Measurements from ENCODE around the gene SNX17.
"Not testable (repeated sequence)": the region's sequence is repeated elsewhere in the genome, so short reads cannot be mapped to it uniquely, and the experiment has no call there.

Gene SNX17

GRCh38 chr2:27416151-27416550 lies 45.7 kb downstream of the SNX17 start:
- Histone ChIP-seq H3K4me1 (ENCODE audit: control insufficient read depth, low read depth, low read length) (no peaks in the 10 kb centered on the region), H2AK5ac (ENCODE audit: low read length) (no peak overlapping the region), H3K79me2 (ENCODE audit: control insufficient read depth, insufficient read depth, low read length) (no peaks in the 10 kb centered on the region), H4K5ac (ENCODE audit: low read length) (no peak overlapping the region), H3K27ac (ENCODE audit: low read depth, low read length) (no peak overlapping the region), H3K9ac (ENCODE audit: low read length) (no peak overlapping the region), H4K8ac (ENCODE audit: low read depth, low read length) (no peak overlapping the region), H3K36me3 (ENCODE audit: control insufficient read depth, insufficient read depth, low read length) (no peaks in the 10 kb centered on the region), H3K23ac (ENCODE audit: low read length) (no peak overlapping the region), H3K4ac (ENCODE audit: low read depth, low read length) (no peak overlapping the region), H2BK5ac (ENCODE audit: low read length) (no peak overlapping the region), H2BK15ac (replicated peaks; ENCODE audit: low read depth) (no peak overlapping the region), H3K4me2 (ENCODE audit: low read length) (no peak overlapping the region), H3K18ac (ENCODE audit: low read length) (no peak overlapping the region), H2BK120ac (ENCODE audit: low read depth, low read length) (no peak overlapping the region), H3K79me1 (ENCODE audit: low read length) (no peaks in the 10 kb centered on the region), H3K56ac (ENCODE audit: low read length) (no peak overlapping the region), H3K27me3 (ENCODE audit: insufficient read depth, low read length, poor library complexity) (no peaks in the 10 kb centered on the region), H3K4me3 (ENCODE audit: low read length) (no peak overlapping the region)
- no peak for DNase-seq
- no CpG with 5 or more reads among the region's 6 CpGs for WGBS (ENCODE audit: extremely low coverage, insufficient coverage, low lambda C conversion rate)

- no peak overlapping the region for H3K4ac ChIP-seq (ENCODE audit: low read depth, low read length)
- no peaks in the 10 kb centered on the region for H3K27me3 ChIP-seq (ENCODE audit: insufficient read depth, low read length, poor library complexity)
- H2AK5ac ChIP-seq (ENCODE audit: low read length): no peak overlapping the region
Observed at GRCh38 chr2:27420996-27421395, 50.6 kb downstream of the SNX17 start.

GRCh38 chr2:27421660-27422250 lies 51.3 kb downstream of the SNX17 start:
- no peak overlapping the region for H2BK120ac ChIP-seq (ENCODE audit: low read depth, low read length)
- H3K18ac ChIP-seq (ENCODE audit: low read length): no peak overlapping the region
- no peak overlapping the region for H3K9ac ChIP-seq (ENCODE audit: low read length)
- H4K8ac ChIP-seq (ENCODE audit: low read depth, low read length): no peak overlapping the region
- no peak overlapping the region for H3K27ac ChIP-seq (ENCODE audit: low read depth, low read length)
- H3K79me2 ChIP-seq (ENCODE audit: control insufficient read depth, insufficient read depth, low read length): no peaks in the 10 kb centered on the region
- no peak overlapping the region for H3K56ac ChIP-seq (ENCODE audit: low read length)
- H2AK5ac ChIP-seq (ENCODE audit: low read length): no peak overlapping the region
- H3K36me3 ChIP-seq (ENCODE audit: control insufficient read depth, insufficient read depth, low read length): no peaks in the 10 kb centered on the region
- no peak for DNase-seq
- no peaks in the 10 kb centered on the region for H3K27me3 ChIP-seq (ENCODE audit: insufficient read depth, low read length, poor library complexity)
- WGBS (ENCODE audit: extremely low coverage, insufficient coverage, low lambda C conversion rate): no CpG with 5 or more reads among the region's 4 CpGs
- H4K5ac ChIP-seq (ENCODE audit: low read length): no peak overlapping the region
- no peak overlapping the region for H3K4ac ChIP-seq (ENCODE audit: low read depth, low read length)
- no peak overlapping the region for H3K4me2 ChIP-seq (ENCODE audit: low read length)
- no peak overlapping the region for H2BK15ac ChIP-seq (replicated peaks; ENCODE audit: low read depth)
- no peaks in the 10 kb centered on the region for H3K79me1 ChIP-seq (ENCODE audit: low read length)
- no peak overlapping the region for H3K4me3 ChIP-seq (ENCODE audit: low read length)
- H3K4me1 ChIP-seq (ENCODE audit: control insufficient read depth, low read depth, low read length): no peaks in the 10 kb centered on the region
- H2BK5ac ChIP-seq (ENCODE audit: low read length): no peak overlapping the region
- no peak overlapping the region for H3K23ac ChIP-seq (ENCODE audit: low read length)

More at GRCh38 chr2:27420996-27421395, 50.6 kb downstream of the SNX17 start:
- H2BK120ac ChIP-seq (ENCODE audit: low read depth, low read length): no peak overlapping the region
- no peak overlapping the region for H4K5ac ChIP-seq (ENCODE audit: low read length)
- H3K9ac ChIP-seq (ENCODE audit: low read length): no peak overlapping the region
- no peaks in the 10 kb centered on the region for H3K36me3 ChIP-seq (ENCODE audit: control insufficient read depth, insufficient read depth, low read length)
- no peaks in the 10 kb centered on the region for H3K79me1 ChIP-seq (ENCODE audit: low read length)
- no peak overlapping the region for H3K4me2 ChIP-seq (ENCODE audit: low read length)
- H3K4me1 ChIP-seq (ENCODE audit: control insufficient read depth, low read depth, low read length): no peaks in the 10 kb centered on the region
- H3K27ac ChIP-seq (ENCODE audit: low read depth, low read length): no peak overlapping the region
- H3K56ac ChIP-seq (ENCODE audit: low read length): no peak overlapping the region
- H4K8ac ChIP-seq (ENCODE audit: low read depth, low read length): no peak overlapping the region
- H2BK15ac ChIP-seq (replicated peaks; ENCODE audit: low read depth): no peak overlapping the region
- H3K18ac ChIP-seq (ENCODE audit: low read length): no peak overlapping the region
- H3K79me2 ChIP-seq (ENCODE audit: control insufficient read depth, insufficient read depth, low read length): no peaks in the 10 kb centered on the region
- DNase-seq: no peak
- H2BK5ac ChIP-seq (ENCODE audit: low read length): no peak overlapping the region
- no peak overlapping the region for H3K23ac ChIP-seq (ENCODE audit: low read length)
- H3K4me3 ChIP-seq (ENCODE audit: low read length): no peak overlapping the region

GRCh38 chr2:27422958-27423357 lies 52.5 kb downstream of the SNX17 start:
- H2BK5ac ChIP-seq (ENCODE audit: low read length): no peak overlapping the region
- no peak overlapping the region for H3K27ac ChIP-seq (ENCODE audit: low read depth, low read length)
- H3K18ac ChIP-seq (ENCODE audit: low read length): no peak overlapping the region
- no peak overlapping the region for H2AK5ac ChIP-seq (ENCODE audit: low read length)
- peaks cover 2% of the 10 kb centered on the region for H3K4me1 ChIP-seq (ENCODE audit: control insufficient read depth, low read depth, low read length)
- no peak overlapping the region for H3K9ac ChIP-seq (ENCODE audit: low read length)
- no peaks in the 10 kb centered on the region for H3K36me3 ChIP-seq (ENCODE audit: control insufficient read depth, insufficient read depth, low read length)
- H3K79me2 ChIP-seq (ENCODE audit: control insufficient read depth, insufficient read depth, low read length): no peaks in the 10 kb centered on the region
- no peaks in the 10 kb centered on the region for H3K79me1 ChIP-seq (ENCODE audit: low read length)
- DNase-seq: no peak
- no peak overlapping the region for H3K4me2 ChIP-seq (ENCODE audit: low read length)
- H3K23ac ChIP-seq (ENCODE audit: low read length): no peak overlapping the region
- H3K4me3 ChIP-seq (ENCODE audit: low read length): no peak overlapping the region
- no peak overlapping the region for H2BK120ac ChIP-seq (ENCODE audit: low read depth, low read length)
- no peak overlapping the region for H4K8ac ChIP-seq (ENCODE audit: low read depth, low read length)
- no peaks in the 10 kb centered on the region for H3K27me3 ChIP-seq (ENCODE audit: insufficient read depth, low read length, poor library complexity)
- no peak overlapping the region for H2BK15ac ChIP-seq (replicated peaks; ENCODE audit: low read depth)
- no peak overlapping the region for H3K56ac ChIP-seq (ENCODE audit: low read length)
- H3K4ac ChIP-seq (ENCODE audit: low read depth, low read length): no peak overlapping the region
- no CpG with 5 or more reads among the region's 3 CpGs for WGBS (ENCODE audit: extremely low coverage, insufficient coverage, low lambda C conversion rate)
- no peak overlapping the region for H4K5ac ChIP-seq (ENCODE audit: low read length)

GRCh38 chr2:27425039-27425438 lies 54.6 kb downstream of the SNX17 start:
- H2AK5ac ChIP-seq (ENCODE audit: low read length); H2BK15ac ChIP-seq (replicated peaks; ENCODE audit: low read depth); H3K79me1 ChIP-seq (ENCODE audit: low read length); H3K4me2 ChIP-seq (ENCODE audit: low read length); H3K9ac ChIP-seq (ENCODE audit: low read length); H3K4me1 ChIP-seq (ENCODE audit: control insufficient read depth, low read depth, low read length); H2BK5ac ChIP-seq (ENCODE audit: low read length); H3K4ac ChIP-seq (ENCODE audit: low read depth, low read length); H3K23ac ChIP-seq (ENCODE audit: low read length); H3K56ac ChIP-seq (ENCODE audit: low read length); H3K4me3 ChIP-seq (ENCODE audit: low read length); H4K5ac ChIP-seq (ENCODE audit: low read length); DNase-seq; H3K27me3 ChIP-seq (ENCODE audit: insufficient read depth, low read length, poor library complexity); H4K8ac ChIP-seq (ENCODE audit: low read depth, low read length); H3K36me3 ChIP-seq (ENCODE audit: control insufficient read depth, insufficient read depth, low read length); H3K79me2 ChIP-seq (ENCODE audit: control insufficient read depth, insufficient read depth, low read length); H3K18ac ChIP-seq (ENCODE audit: low read length); H3K27ac ChIP-seq (ENCODE audit: low read depth, low read length); H2BK120ac ChIP-seq (ENCODE audit: low read depth, low read length): not testable (repeated sequence)
- WGBS (ENCODE audit: extremely low coverage, insufficient coverage, low lambda C conversion rate): no CpG with 5 or more reads among the region's 10 CpGs
